Fibroblast of lung (primary cell): ENCODE results near the gene RXFP1.

Experiments
- CTCF ChIP-seq, 2 donors: IDR thresholded peaks in 1 of 2; conservative IDR thresholded peaks in 1 of 2; 1 replicate in 1 of 2; 2 replicates in 1 of 2; pipeline ENCODE4 v1.5.1; 2011 to 2012; ENCODE audit warnings: low read length in 2 of 2, control low read depth in 1 of 2, inconsistent platforms in 1 of 2, low read depth in 1 of 2, mild to moderate bottlenecking in 1 of 2
- EZH2 ChIP-seq: IDR thresholded peaks from 2 replicates; pipeline ENCODE4 v1.5.1; 2012; ENCODE audit warnings: low read length, control low read depth, mild to moderate bottlenecking; ENCODE audit errors: missing control alignments

- TF ChIP-seq CTCF (conservative IDR thresholded peaks at IDR 0.05 in 1 of 2, IDR thresholded peaks at IDR 0.05 in 1 of 2; ENCODE audit: low read depth in 1 of 2, low read length in 2 of 2), result no peak
- no peak for TF ChIP-seq EZH2
Measured at GRCh38 chr4:158580064-158580463, 58.4 kb downstream of the RXFP1 start.
